Measurements from ENCODE around the gene PKD1L1. TPM values are rescaled to one million over a fixed set of nuclear protein-coding genes. Genes with fewer than 3 reads are reported as not detected.

Gene PKD1L1
- total RNA-seq, 1 donor from 2014 or later, result 4.8 TPM

DNA sequence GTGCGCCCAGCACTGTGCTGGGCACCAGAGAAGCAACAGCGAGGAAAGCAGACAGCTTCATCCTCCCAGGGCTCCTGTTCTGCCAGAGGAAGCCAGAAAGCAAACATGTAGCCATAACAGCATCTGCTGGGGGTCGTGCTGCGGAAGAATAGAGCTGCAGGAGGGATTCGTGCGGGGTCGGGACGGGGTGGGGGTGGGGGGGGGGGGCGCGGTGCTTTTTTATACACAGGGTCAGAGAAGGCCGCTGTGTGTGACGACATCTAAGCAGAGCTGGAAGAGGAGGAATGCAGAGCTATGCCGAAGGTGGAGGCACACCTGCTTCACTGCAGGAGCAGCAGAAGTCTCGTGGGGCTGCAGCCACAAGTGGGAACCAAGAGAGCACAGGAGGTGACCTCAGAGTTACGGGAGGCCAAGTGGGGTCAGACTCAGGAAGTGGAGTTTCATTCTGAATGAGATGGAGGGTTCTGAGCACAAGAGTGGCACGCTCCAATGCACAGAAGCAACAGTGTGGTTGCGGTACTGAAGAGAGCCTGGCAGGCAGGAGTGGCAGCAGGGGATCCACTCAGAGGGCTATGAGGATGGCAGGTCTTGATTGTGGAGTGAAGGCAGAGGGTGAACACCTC, 11.1 kb downstream of the PKD1L1 start:
- Mint-ChIP-seq H3K36me3 (ENCODE audit: low read depth, unreplicated experiment) (peaks cover 8% of the 10 kb centered on the region), H3K4me3 (ENCODE audit: unreplicated experiment) (no peak overlapping the region), H3K4me1 (ENCODE audit: unreplicated experiment) (peaks cover 25% of the 10 kb centered on the region), H3K27ac (ENCODE audit: unreplicated experiment) (no peak overlapping the region), H3K9me3 (ENCODE audit: unreplicated experiment) (no peaks in the 10 kb centered on the region), H3K27me3 (ENCODE audit: unreplicated experiment) (peaks cover 3% of the 10 kb centered on the region)
- TF ChIP-seq, protein P1, sequence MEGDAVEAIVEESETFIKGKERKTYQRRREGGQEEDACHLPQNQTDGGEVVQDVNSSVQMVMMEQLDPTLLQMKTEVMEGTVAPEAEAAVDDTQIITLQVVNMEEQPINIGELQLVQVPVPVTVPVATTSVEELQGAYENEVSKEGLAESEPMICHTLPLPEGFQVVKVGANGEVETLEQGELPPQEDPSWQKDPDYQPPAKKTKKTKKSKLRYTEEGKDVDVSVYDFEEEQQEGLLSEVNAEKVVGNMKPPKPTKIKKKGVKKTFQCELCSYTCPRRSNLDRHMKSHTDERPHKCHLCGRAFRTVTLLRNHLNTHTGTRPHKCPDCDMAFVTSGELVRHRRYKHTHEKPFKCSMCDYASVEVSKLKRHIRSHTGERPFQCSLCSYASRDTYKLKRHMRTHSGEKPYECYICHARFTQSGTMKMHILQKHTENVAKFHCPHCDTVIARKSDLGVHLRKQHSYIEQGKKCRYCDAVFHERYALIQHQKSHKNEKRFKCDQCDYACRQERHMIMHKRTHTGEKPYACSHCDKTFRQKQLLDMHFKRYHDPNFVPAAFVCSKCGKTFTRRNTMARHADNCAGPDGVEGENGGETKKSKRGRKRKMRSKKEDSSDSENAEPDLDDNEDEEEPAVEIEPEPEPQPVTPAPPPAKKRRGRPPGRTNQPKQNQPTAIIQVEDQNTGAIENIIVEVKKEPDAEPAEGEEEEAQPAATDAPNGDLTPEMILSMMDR (IDR thresholded peaks at IDR 0.05; ENCODE audit: unreplicated experiment), result no peak
- no peak for DNase-seq (ENCODE audit: low spot score)

DNA sequence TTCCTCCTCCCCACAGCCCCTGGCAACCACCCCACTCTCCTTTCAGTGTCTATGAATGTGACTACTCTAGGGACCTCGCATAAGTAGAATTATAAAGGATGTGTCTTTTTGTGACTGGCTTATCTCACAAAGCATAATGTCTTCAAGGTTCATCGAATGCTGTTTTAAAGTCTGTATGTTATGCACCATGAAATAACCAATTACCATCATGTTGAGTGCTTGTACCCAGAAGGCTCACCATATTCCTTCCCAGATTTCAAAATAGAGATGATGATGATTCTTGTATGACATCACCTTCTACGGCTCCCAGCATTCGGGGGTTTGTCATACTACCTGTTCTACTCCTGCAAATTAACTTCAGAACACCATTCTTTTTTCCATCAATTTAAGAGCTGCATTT, 11.9 kb downstream of the PKD1L1 start:
- TF ChIP-seq, protein P1 (IDR thresholded peaks at IDR 0.05; ENCODE audit: unreplicated experiment), result no peak
- peaks cover 17% of the 10 kb centered on the region for H3K4me1 Mint-ChIP-seq (ENCODE audit: unreplicated experiment)
- DNase-seq (ENCODE audit: low spot score), result no peak
- H3K36me3 Mint-ChIP-seq (ENCODE audit: low read depth, unreplicated experiment), result peaks cover 8% of the 10 kb centered on the region
- no peak overlapping the region for H3K27ac Mint-ChIP-seq (ENCODE audit: unreplicated experiment)
- no peak overlapping the region for H3K4me3 Mint-ChIP-seq (ENCODE audit: unreplicated experiment)
- peaks cover 3% of the 10 kb centered on the region for H3K27me3 Mint-ChIP-seq (ENCODE audit: unreplicated experiment)
- H3K9me3 Mint-ChIP-seq (ENCODE audit: unreplicated experiment), result no peaks in the 10 kb centered on the region

DNA sequence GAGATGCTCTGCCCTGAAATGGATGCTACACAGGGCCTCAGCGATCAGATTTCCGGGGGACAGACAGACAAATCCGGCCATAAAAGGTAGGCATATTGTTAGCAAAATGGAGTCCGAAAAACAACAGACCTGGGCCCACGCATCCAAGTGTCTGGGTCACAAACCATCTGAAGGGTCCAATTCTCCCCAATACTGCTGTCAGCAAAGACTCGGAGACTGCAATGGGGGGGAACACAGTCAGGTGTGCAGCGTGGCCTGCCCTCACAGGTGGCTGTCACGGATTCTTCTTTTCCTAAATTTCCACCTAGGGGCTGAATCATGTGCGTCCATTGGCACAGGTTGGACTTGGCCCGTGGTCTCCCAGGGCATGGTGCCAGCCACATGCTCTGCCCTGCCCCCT, 12.9 kb downstream of the PKD1L1 start:
- TF ChIP-seq, protein P1 (IDR thresholded peaks at IDR 0.05; ENCODE audit: unreplicated experiment), result no peak
- peaks cover 8% of the 10 kb centered on the region for H3K36me3 Mint-ChIP-seq (ENCODE audit: low read depth, unreplicated experiment)
- no peaks in the 10 kb centered on the region for H3K9me3 Mint-ChIP-seq (ENCODE audit: unreplicated experiment)
- peaks cover 3% of the 10 kb centered on the region for H3K27me3 Mint-ChIP-seq (ENCODE audit: unreplicated experiment)
- no peak overlapping the region for H3K4me3 Mint-ChIP-seq (ENCODE audit: unreplicated experiment)
- H3K4me1 Mint-ChIP-seq (ENCODE audit: unreplicated experiment), result peaks cover 12% of the 10 kb centered on the region
- H3K27ac Mint-ChIP-seq (ENCODE audit: unreplicated experiment), result no peak overlapping the region
- DNase-seq (ENCODE audit: low spot score), result no peak

DNA sequence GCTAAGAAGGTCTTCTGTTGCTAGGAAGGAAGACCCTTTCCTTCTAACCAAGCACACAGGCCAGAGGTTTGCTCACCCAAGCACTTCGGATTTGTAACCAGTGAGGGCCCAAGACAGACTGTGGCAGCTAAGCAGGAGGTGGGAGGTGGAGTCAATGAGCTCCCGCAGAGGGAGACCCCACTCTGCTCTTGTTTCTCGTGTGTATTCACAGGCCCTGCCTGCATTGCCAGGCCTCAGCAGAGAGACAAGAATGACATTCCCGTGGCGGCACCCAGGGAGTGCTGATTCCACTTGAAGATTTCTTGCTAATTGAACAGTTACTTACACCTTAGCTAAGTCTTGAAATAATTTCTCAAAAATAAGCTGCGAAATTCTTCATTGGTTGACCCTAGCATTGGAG, 13.4 kb downstream of the PKD1L1 start:
- Mint-ChIP-seq H3K9me3 (ENCODE audit: unreplicated experiment) (no peaks in the 10 kb centered on the region), H3K36me3 (ENCODE audit: low read depth, unreplicated experiment) (peaks cover 8% of the 10 kb centered on the region), H3K4me3 (ENCODE audit: unreplicated experiment) (no peak overlapping the region), H3K27ac (ENCODE audit: unreplicated experiment) (no peak overlapping the region), H3K4me1 (ENCODE audit: unreplicated experiment) (peaks cover 7% of the 10 kb centered on the region), H3K27me3 (ENCODE audit: unreplicated experiment) (peaks cover 3% of the 10 kb centered on the region)
- no peak for DNase-seq (ENCODE audit: low spot score)
- TF ChIP-seq, protein P1 (IDR thresholded peaks at IDR 0.05; ENCODE audit: unreplicated experiment), result no peak

DNA sequence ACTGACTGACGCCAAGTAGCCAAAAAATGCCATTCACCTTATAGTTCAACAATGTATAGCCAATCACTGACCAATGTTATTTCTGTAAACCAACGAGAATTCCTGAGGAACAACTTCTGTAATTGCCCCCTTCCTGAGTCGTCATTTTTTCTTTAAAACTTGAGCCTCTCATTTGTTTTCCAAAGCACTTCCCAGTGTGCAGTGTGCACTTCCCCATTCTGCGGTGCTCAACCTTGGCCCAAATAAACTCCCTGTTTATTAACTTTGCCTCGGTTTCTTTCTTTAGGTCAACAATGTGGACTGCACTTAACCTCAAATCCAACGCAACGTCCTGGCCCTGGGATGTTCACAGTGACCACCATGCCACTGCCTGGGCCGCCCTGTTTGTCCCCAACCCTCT, 15.1 kb downstream of the PKD1L1 start:
- TF ChIP-seq, protein P1 (IDR thresholded peaks at IDR 0.05; ENCODE audit: unreplicated experiment), result no peak
- peaks cover 9% of the 10 kb centered on the region for H3K36me3 Mint-ChIP-seq (ENCODE audit: low read depth, unreplicated experiment)
- no peak for DNase-seq (ENCODE audit: low spot score)
- H3K9me3 Mint-ChIP-seq (ENCODE audit: unreplicated experiment), result no peaks in the 10 kb centered on the region
- no peak overlapping the region for H3K4me3 Mint-ChIP-seq (ENCODE audit: unreplicated experiment)
- peaks cover 3% of the 10 kb centered on the region for H3K27me3 Mint-ChIP-seq (ENCODE audit: unreplicated experiment)
- H3K27ac Mint-ChIP-seq (ENCODE audit: unreplicated experiment), result no peak overlapping the region
- peaks cover 4% of the 10 kb centered on the region for H3K4me1 Mint-ChIP-seq (ENCODE audit: unreplicated experiment)
